Prostate gland (tissue), 2 donors: ENCODE data around the gene RARS2.

Source experiments
- POLR2A ChIP-seq: fragments of 450-650 bp; IDR thresholded peaks from one replicate; pipeline ENCODE4 v1.6.1; 2016; ENCODE audit warnings: antibody characterized with exemption, mild to moderate bottlenecking
- TF ChIP-seq, protein P1 (sequence below), 4 experiments: fragments of 200-600 bp in 2 of 4; fragments of 450-650 bp in 2 of 4; sonication (generic) in 2 of 4; IDR thresholded peaks; 1 replicate in 3 of 4; 2 replicates in 1 of 4; pipeline ENCODE4 v1.5.1; 2016 to 2019; ENCODE audit warnings: antibody characterized with exemption in 4 of 4, mild to moderate bottlenecking in 2 of 4, moderate library complexity in 2 of 4

- TF ChIP-seq, protein P1, sequence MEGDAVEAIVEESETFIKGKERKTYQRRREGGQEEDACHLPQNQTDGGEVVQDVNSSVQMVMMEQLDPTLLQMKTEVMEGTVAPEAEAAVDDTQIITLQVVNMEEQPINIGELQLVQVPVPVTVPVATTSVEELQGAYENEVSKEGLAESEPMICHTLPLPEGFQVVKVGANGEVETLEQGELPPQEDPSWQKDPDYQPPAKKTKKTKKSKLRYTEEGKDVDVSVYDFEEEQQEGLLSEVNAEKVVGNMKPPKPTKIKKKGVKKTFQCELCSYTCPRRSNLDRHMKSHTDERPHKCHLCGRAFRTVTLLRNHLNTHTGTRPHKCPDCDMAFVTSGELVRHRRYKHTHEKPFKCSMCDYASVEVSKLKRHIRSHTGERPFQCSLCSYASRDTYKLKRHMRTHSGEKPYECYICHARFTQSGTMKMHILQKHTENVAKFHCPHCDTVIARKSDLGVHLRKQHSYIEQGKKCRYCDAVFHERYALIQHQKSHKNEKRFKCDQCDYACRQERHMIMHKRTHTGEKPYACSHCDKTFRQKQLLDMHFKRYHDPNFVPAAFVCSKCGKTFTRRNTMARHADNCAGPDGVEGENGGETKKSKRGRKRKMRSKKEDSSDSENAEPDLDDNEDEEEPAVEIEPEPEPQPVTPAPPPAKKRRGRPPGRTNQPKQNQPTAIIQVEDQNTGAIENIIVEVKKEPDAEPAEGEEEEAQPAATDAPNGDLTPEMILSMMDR (IDR thresholded peaks at IDR 0.05) = no peak
- TF ChIP-seq POLR2A = no peak
Measured at GRCh38 chr6:87534377-87535047, 55.3 kb downstream of the RARS2 start.
